HepG2 (cell line): ENCODE measurements around the gene SECTM1. TPM values are rescaled to one million over a fixed set of nuclear protein-coding genes. Genes with fewer than 3 reads are reported as not detected.

Source experiments
- ATAC-seq: fragments of 200-7000 bp; cut with Tn5 transposase; 3 replicates; pipeline ENCODE4 v1.9.1; 2020; ENCODE audit warnings: mild to moderate bottlenecking, moderate library complexity
- BruUV-seq: library from RNA; stranded (reverse); fragments of 400-500 nt; replicated peaks from 2 replicates; lab custom pipeline; 2021; lab: Mats Ljungman, UMichigan
- CTCF ChIA-PET: fragments of 300-600 bp; formaldehyde crosslinking; extraction: SDS; loops from one replicate; lab custom pipeline; 2021; ENCODE audit warnings: low total read pairs, inconsistent platforms, low intra/inter-chr PET ratio; lab: Yijun Ruan, JAX
- POLR2A ChIA-PET: fragments of 350-600 bp; sonication (Branson Sonifier 250); formaldehyde crosslinking; loops from one replicate; lab custom pipeline; 2020; ENCODE audit warnings: antibody characterized with exemption, inconsistent platforms; lab: Yijun Ruan, JAX
- DNase-seq: peaks from one replicate; pipeline ENCODE4 v3.0.0-alpha.2; 2015; ENCODE audit warnings: low spot score
- FAIRE-seq: peaks from 3 replicates; lab custom pipeline; 2011; peaks lifted over from hg19 to GRCh38; lab: Jason Lieb, UNC
- H2AFZ ChIP-seq: one replicate; pipeline ENCODE4 v1.6.1; 2011; ENCODE audit warnings: low read length, inconsistent platforms
- H3K27ac ChIP-seq: fragments of 300-600 bp; 3 replicates; pipeline ENCODE4 v1.8.0; 2011; ENCODE audit warnings: mixed run types, mild to moderate bottlenecking, mixed read lengths, low read length, inconsistent platforms; ENCODE audit not compliant: insufficient read depth; ENCODE audit errors: extremely low read length
- H3K27me3 ChIP-seq, 2 experiments: fragments of 200-600 bp in 1 of 2; 2 replicates in 1 of 2; 3 replicates in 1 of 2; pipeline versions ENCODE4 v1.6.0 to v1.8.0; 2011; ENCODE audit warnings: low read length in 2 of 2, mild to moderate bottlenecking in 2 of 2, moderate library complexity in 2 of 2, inconsistent platforms in 1 of 2; ENCODE audit not compliant: insufficient read depth in 2 of 2, control insufficient read depth in 1 of 2
- H3K36me3 ChIP-seq, 2 experiments: fragments of 200-600 bp in 1 of 2; replicated peaks in 1 of 2; 2 replicates in 1 of 2; 3 replicates in 1 of 2; pipeline versions ENCODE4 v1.5.1 to v1.8.0; 2011; ENCODE audit warnings: low read length in 2 of 2, inconsistent platforms in 1 of 2; ENCODE audit not compliant: insufficient read depth in 2 of 2, control insufficient read depth in 1 of 2
- H3K4me1 ChIP-seq: 2 replicates; pipeline ENCODE4 v1.5.1; 2012; ENCODE audit warnings: low read length, inconsistent platforms; ENCODE audit not compliant: insufficient read depth
- H3K4me2 ChIP-seq: 2 replicates; pipeline ENCODE4 v1.6.0; 2011; ENCODE audit warnings: low read depth, low read length, inconsistent platforms
- H3K4me3 ChIP-seq, 3 experiments: fragments of 200-600 bp in 1 of 3; sonication (generic), shearing (Covaris generic) in 1 of 3; replicated peaks in 1 of 3; 2 replicates each; pipeline ENCODE4 v1.5.1; 2011 to 2016; ENCODE audit warnings: low read length in 3 of 3, inconsistent platforms in 2 of 3, low read depth in 2 of 3, mild to moderate bottlenecking in 2 of 3, control low read depth in 1 of 3, mixed read lengths in 1 of 3; ENCODE audit not compliant: insufficient read depth in 1 of 3
- H3K79me2 ChIP-seq: one replicate; pipeline ENCODE4 v1.6.1; 2011; ENCODE audit warnings: low read length, inconsistent platforms; ENCODE audit not compliant: insufficient read depth
- H3K9ac ChIP-seq: 2 replicates; pipeline ENCODE4 v1.6.0; 2011; ENCODE audit warnings: mild to moderate bottlenecking, low read depth, low read length, inconsistent platforms; ENCODE audit not compliant: insufficient read depth
- H3K9me3 ChIP-seq: 2 replicates; pipeline ENCODE4 v1.5.1; 2012; ENCODE audit warnings: mild to moderate bottlenecking, low read length
- H4K20me1 ChIP-seq: 2 replicates; pipeline ENCODE4 v1.6.0; 2011; ENCODE audit warnings: inconsistent platforms, mild to moderate bottlenecking, low read length, moderate library complexity; ENCODE audit not compliant: insufficient read depth
- HMGXB3 ChIP-seq: sonication (generic); formaldehyde crosslinking; IDR thresholded peaks from 2 replicates; pipeline ENCODE4 v1.4.0; 2020; ENCODE audit warnings: missing genetic modification reagents, borderline replicate concordance
- MYC ChIP-seq: sonication (generic); formaldehyde crosslinking; IDR thresholded peaks from 2 replicates; pipeline ENCODE4 v1.9.0; 2021; ENCODE audit warnings: missing genetic modification reagents, borderline replicate concordance
- PITX1 ChIP-seq: sonication (generic); formaldehyde crosslinking; IDR thresholded peaks from 2 replicates; pipeline ENCODE4 v1.5.1; 2020; ENCODE audit warnings: mild to moderate bottlenecking, missing genetic modification reagents
- ZBTB38 ChIP-seq: sonication (generic); formaldehyde crosslinking; IDR thresholded peaks from 2 replicates; pipeline ENCODE4 v1.5.1; 2020; ENCODE audit warnings: mild to moderate bottlenecking, missing genetic modification reagents
- ZBTB8A ChIP-seq: sonication (generic); formaldehyde crosslinking; IDR thresholded peaks from 2 replicates; pipeline ENCODE4 v1.4.0; 2020; ENCODE audit warnings: mild to moderate bottlenecking, low read depth, missing genetic modification reagents, borderline replicate concordance
- WGBS: methylation state at CpG from one replicate; pipeline ENCODE4 v1.1.6; 2017; ENCODE audit warnings: low lambda C conversion rate; 5-methylcytosine and 5-hydroxymethylcytosine counted together
- in situ Hi-C: cut with HindIII; loops from 2 replicates; pipeline ENCODE4 v1.10.0; 2017; ENCODE audit warnings: low pct_unique_long_range_greater_than_20kb; ENCODE audit not compliant: extremely low pct_ligation_motif_present
- intact Hi-C: fragments of 100-400 bp; cut with micrococcal nuclease; formaldehyde crosslinking; loops from one replicate; pipeline ENCODE4 v1.10.0; 2022; ENCODE audit not compliant: unreplicated experiment
- polyA plus RNA-seq, 8 experiments: library from polyadenylated mRNA; depleted of rRNA in 3 of 8; stranded (reverse) in 7 of 8; unstranded in 1 of 8; fragments of >200 nt; fragmentation: Illumina TruSeq in 4 of 8; extraction: Trizol in 4 of 8; gene quantifications; 2 replicates each; pipeline versions ENCODE4 v1.2.1 to v1.2.3, GENCODE V29; 2011 to 2016; ENCODE audit warnings: low read depth in 4 of 8, missing spikeins in 1 of 8, mixed read lengths in 1 of 8; ENCODE audit not compliant: insufficient read depth in 1 of 8
- total RNA-seq, 5 experiments: library from RNA; depleted of rRNA; stranded (reverse); fragments of >200 nt; fragmentation: Illumina TruSeq; extraction: Trizol; gene quantifications; 2 replicates each; pipeline ENCODE4 v1.2.3, GENCODE V29; 2016; ENCODE audit warnings: low read depth in 1 of 5

Gene SECTM1
- total and polyA plus RNA-seq, 2 of the 13 experiments (the other 11 are each of a cell fraction or from before 2014, with no cell fraction given): 3.5 to 5.3 TPM

DNA sequence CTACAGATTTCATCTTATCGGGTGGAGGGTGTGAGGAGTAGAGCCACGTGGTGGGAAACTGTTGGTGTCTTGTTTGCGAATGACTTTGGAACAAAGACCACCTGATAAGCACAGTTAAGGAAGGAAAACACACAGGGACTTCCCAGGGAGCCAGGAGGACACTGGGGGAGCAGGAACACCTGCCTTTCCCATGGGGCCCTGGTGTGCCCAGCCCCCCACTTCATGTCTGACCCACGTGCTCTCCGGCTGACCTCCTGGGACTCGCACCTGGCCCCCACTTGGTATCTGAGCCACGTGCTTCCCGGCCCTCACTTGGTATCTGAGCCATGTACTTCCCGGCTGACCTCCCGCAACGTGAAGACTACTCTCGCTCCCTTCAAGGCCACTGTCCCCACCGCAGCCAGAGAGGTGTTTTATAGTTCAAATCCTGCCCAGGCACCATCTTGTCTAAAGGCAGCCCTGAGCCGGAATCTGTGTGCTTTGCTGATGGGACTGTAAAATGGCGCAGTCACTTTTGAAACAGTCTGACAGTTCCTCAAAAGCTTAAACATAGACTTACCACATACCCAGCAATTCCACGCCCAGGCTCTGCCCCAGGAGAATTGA, 54.7 kb downstream of the SECTM1 start (continued):
- TF ChIP-seq PITX1 (peak; percentile 19; the same call in 1 of the 2 replicates), MYC (peak; percentile 51; the same call in 1 of the 2 replicates), ZBTB8A (no peak)

DNA sequence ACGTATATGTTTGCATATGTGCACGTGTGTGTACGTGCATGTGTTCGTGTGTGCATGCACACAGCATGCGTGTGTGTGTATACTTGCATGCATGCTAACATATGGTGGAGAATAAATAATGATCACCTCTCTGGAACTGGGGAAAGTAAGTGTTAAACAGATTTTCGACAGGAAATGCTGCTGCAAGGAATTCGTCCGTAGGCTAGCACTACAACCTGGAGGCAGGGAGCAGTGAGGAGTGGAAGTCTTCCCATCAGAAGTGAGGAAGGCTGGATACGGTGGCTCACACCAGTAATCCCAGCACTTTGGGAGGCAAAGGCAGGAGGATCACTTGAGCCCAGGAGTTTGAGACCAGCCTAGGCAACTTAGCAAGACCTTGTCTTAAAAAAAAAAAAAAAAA, 55.3 kb downstream of the SECTM1 start:
- in situ Hi-C loops (no loop called here), intact Hi-C loops (no loop called here)
- ATAC-seq: no peak
- H3K4me2 ChIP-seq: no peak overlapping the region
- H3K27me3 ChIP-seq: peaks cover 2 to 9% of the 10 kb centered on the region in 2 experiments; a peak in 4 of 5 replicates
- no peak overlapping the region for H2AFZ ChIP-seq
- ChIA-PET POLR2A (no interaction called here), CTCF (no interaction called here)
- no peak for FAIRE-seq
- H4K20me1 ChIP-seq: no peaks in the 10 kb centered on the region
- H3K4me3 ChIP-seq: no peak overlapping the region
- no peak overlapping the region for H3K27ac ChIP-seq
- H3K4me1 ChIP-seq: peaks cover 70% of the 10 kb centered on the region
- TF ChIP-seq HMGXB3 (no peak), ZBTB38 (CRISPR knock-in tag) (0 out of 2 replicates have a peak, but pooled peaks have one; percentile 47)
- BruUV-seq: no TSS peak
- 92% methylated on average over 9 of the region's 9 CpGs for WGBS
- H3K79me2 ChIP-seq: no peaks in the 10 kb centered on the region
- no peak for DNase-seq
- no peak overlapping the region for H3K9ac ChIP-seq
- H3K9me3 ChIP-seq: no peaks in the 10 kb centered on the region
- no peaks in the 10 kb centered on the region for H3K36me3 ChIP-seq
